BJ (cell line): ENCODE data around the gene OPCML. TPM values are rescaled to one million over a fixed set of nuclear protein-coding genes. Genes with fewer than 3 reads are reported as not detected.

Experiments
- CTCF ChIA-PET: fragments of 350-600 bp; formaldehyde crosslinking; extraction: SDS; loops from one replicate; lab custom pipeline; 2021; ENCODE audit warnings: antibody characterized with exemption, inconsistent platforms; lab: Yijun Ruan, JAX
- POLR2A ChIA-PET: fragments of 300-600 bp; sonication (Branson Sonifier 250); formaldehyde crosslinking; extraction: SDS; loops from one replicate; lab custom pipeline; 2021; ENCODE audit warnings: antibody characterized with exemption; lab: Charles Lee
- DNase-seq: peaks from one replicate; pipeline ENCODE4 v3.0.0-alpha.2; 2011; ENCODE audit warnings: low read depth
- H3K27me3 ChIP-seq: 2 replicates; pipeline ENCODE4 v1.6.0; 2011; ENCODE audit warnings: low read length; ENCODE audit not compliant: control insufficient read depth, insufficient read depth
- H3K36me3 ChIP-seq: 2 replicates; pipeline ENCODE4 v1.5.1; 2011; ENCODE audit warnings: low read length; ENCODE audit not compliant: control insufficient read depth, insufficient read depth
- H3K4me3 ChIP-seq: 2 replicates; pipeline ENCODE4 v1.5.1; 2011; ENCODE audit warnings: low read depth, mild to moderate bottlenecking, control low read depth, low read length
- polyA plus RNA-seq: library from polyadenylated mRNA; depleted of rRNA; stranded (reverse); fragments of >200 nt; gene quantifications from 2 replicates; pipeline ENCODE4 v1.2.3, GENCODE V29; 2011
- TF ChIP-seq, protein P1 (sequence below): IDR thresholded peaks from 2 replicates; pipeline ENCODE4 v1.5.1; 2011; ENCODE audit warnings: low read depth, mild to moderate bottlenecking, control low read depth, inconsistent platforms, low read length, moderate library complexity; ENCODE audit not compliant: insufficient read depth

Gene OPCML
- polyA plus RNA-seq, 1 experiment = 2.0 TPM

- TF ChIP-seq, protein P1, sequence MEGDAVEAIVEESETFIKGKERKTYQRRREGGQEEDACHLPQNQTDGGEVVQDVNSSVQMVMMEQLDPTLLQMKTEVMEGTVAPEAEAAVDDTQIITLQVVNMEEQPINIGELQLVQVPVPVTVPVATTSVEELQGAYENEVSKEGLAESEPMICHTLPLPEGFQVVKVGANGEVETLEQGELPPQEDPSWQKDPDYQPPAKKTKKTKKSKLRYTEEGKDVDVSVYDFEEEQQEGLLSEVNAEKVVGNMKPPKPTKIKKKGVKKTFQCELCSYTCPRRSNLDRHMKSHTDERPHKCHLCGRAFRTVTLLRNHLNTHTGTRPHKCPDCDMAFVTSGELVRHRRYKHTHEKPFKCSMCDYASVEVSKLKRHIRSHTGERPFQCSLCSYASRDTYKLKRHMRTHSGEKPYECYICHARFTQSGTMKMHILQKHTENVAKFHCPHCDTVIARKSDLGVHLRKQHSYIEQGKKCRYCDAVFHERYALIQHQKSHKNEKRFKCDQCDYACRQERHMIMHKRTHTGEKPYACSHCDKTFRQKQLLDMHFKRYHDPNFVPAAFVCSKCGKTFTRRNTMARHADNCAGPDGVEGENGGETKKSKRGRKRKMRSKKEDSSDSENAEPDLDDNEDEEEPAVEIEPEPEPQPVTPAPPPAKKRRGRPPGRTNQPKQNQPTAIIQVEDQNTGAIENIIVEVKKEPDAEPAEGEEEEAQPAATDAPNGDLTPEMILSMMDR = no peak
- ChIA-PET CTCF (no interaction called here), POLR2A (no interaction called here)
- no peak for DNase-seq
- H3K4me3 ChIP-seq = no peak overlapping the region
- no peaks in the 10 kb centered on the region for H3K27me3 ChIP-seq
- H3K36me3 ChIP-seq = no peaks in the 10 kb centered on the region
Observed at GRCh38 chr11:133020372-133020714, 512.0 kb downstream of the OPCML start.

- H3K4me3 ChIP-seq = no peak overlapping the region
- TF ChIP-seq, protein P1 = no peak
- CTCF ChIA-PET = no interaction called here
- no peaks in the 10 kb centered on the region for H3K27me3 ChIP-seq
- no peak for DNase-seq
- no peaks in the 10 kb centered on the region for H3K36me3 ChIP-seq
- POLR2A ChIA-PET = no interaction called here
Observed at GRCh38 chr11:133019545-133020371, 512.5 kb downstream of the OPCML start.

DNA sequence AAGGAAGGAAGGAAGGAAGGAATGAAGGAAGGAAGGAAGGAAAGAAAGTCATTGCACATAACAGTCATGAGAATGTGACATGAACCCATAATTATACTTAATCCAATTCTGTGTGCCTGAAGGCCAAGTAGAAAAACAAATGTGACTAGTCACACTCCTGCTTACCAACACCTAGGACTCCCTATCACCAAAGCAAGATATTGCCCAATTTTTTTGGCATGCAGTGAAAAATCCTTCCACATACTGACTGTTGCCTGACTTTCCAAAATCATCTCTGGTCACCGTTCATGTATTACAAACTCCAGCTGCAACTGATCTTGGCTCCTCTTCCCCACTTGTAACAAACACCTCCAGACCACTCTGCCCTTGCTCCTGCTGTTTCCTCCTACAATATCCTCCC lies 516.8 kb downstream of the OPCML start:
- TF ChIP-seq, protein P1 = no peak
- ChIA-PET POLR2A (no interaction called here), CTCF (no interaction called here)
- no peak overlapping the region for H3K4me3 ChIP-seq
- no peak for DNase-seq
- H3K36me3 ChIP-seq = no peaks in the 10 kb centered on the region
- 0 out of 2 replicates have a peak, but pooled peaks cover 1% of the 10 kb centered on the region for H3K27me3 ChIP-seq

GRCh38 chr11:133014337-133014736 lies 518.0 kb downstream of the OPCML start:
- H3K27me3 ChIP-seq = peaks cover 3% of the 10 kb centered on the region; the same call in 1 of the 2 replicates
- ChIA-PET CTCF (no interaction called here), POLR2A (no interaction called here)
- no peak for DNase-seq
- H3K4me3 ChIP-seq = no peak overlapping the region
- H3K36me3 ChIP-seq = no peaks in the 10 kb centered on the region
- TF ChIP-seq, protein P1 = no peak

DNA sequence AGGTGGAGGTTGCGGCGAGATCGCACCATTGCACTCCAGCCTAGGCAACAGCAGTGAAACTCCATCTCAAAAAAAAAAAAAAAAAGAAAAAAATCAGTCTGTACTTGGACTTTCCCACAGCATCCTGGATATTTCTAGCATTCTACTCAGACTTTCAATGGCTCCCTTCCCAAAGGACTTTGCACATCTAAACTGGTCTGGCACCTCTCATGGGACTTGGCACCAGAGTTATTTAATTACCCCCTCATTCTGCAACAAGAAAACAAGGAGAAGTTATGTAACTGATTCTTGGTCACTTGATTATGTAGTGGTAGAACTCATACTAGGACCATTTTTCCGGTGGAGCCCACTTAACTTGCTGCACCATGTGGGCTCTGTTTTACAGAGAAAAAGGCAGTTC lies 519.5 kb downstream of the OPCML start:
- ChIA-PET POLR2A (no interaction called here), CTCF (no interaction called here)
- H3K36me3 ChIP-seq = no peaks in the 10 kb centered on the region
- peaks cover 3% of the 10 kb centered on the region; the same call in 1 of the 2 replicates for H3K27me3 ChIP-seq
- no peak for DNase-seq
- TF ChIP-seq, protein P1 = no peak
- no peak overlapping the region for H3K4me3 ChIP-seq
